B cell (primary cell): ENCODE measurements around the gene ADGRF5. TPM values are rescaled to one million over a fixed set of nuclear protein-coding genes. Genes with fewer than 3 reads are reported as not detected.

Source experiments
- ATAC-seq: fragments of 200-7000 bp; cut with Tn5 transposase; one replicate; pipeline ENCODE4 v1.10.0; 2021; ENCODE audit warnings: low read depth, mild to moderate bottlenecking, moderate number of reproducible peaks, moderate library complexity
- CTCF ChIA-PET: fragments of 350-600 bp; sonication (Branson Sonifier 250); formaldehyde crosslinking; loops from one replicate; lab custom pipeline; 2021; ENCODE audit warnings: antibody characterized with exemption, inconsistent platforms; lab: Charles Lee
- POLR2A ChIA-PET: fragments of 350-600 bp; sonication (Branson Sonifier 250); formaldehyde crosslinking; loops from one replicate; lab custom pipeline; 2021; ENCODE audit warnings: antibody characterized with exemption; lab: Charles Lee
- DNase-seq: peaks from one replicate; pipeline ENCODE4 v3.0.0; 2013
- H2AFZ ChIP-seq: 2 replicates; pipeline ENCODE4 v1.6.1; 2012; ENCODE audit warnings: mild to moderate bottlenecking, low read depth, low read length; ENCODE audit not compliant: insufficient read depth, poor library complexity, severe bottlenecking
- H3K27ac ChIP-seq, 2 donors: 1 replicate in 1 of 2; 2 replicates in 1 of 2; pipeline ENCODE4 v1.5.1; 2012 to 2013; ENCODE audit warnings: low read length in 2 of 2, mild to moderate bottlenecking in 2 of 2, moderate library complexity in 1 of 2
- H3K27me3 ChIP-seq, 4 experiments: fragments of 200-600 bp in 1 of 4; sonication (generic) in 1 of 4; replicated peaks in 1 of 4; 1 replicate in 2 of 4; 2 replicates in 2 of 4; pipeline versions ENCODE4 v1.6.1 to v1.7.0; 2013 to 2016; ENCODE audit warnings: low read length in 3 of 4, mild to moderate bottlenecking in 2 of 4, mixed read lengths in 1 of 4, moderate library complexity in 1 of 4; ENCODE audit not compliant: insufficient read depth in 4 of 4, control insufficient read depth in 3 of 4; ENCODE audit errors: control extremely low read depth in 1 of 4
- H3K36me3 ChIP-seq, 2 experiments: replicated peaks in 1 of 2; 1 replicate in 1 of 2; 2 replicates in 1 of 2; pipeline versions ENCODE4 v1.6.1 to v1.7.1; 2013; ENCODE audit warnings: low read length in 1 of 2; ENCODE audit not compliant: insufficient read depth in 2 of 2, control insufficient read depth in 1 of 2; ENCODE audit errors: control extremely low read depth in 1 of 2, extremely low read depth in 1 of 2
- H3K4me1 ChIP-seq, 2 donors: fragments of 200-600 bp in 1 of 2; sonication (generic) in 1 of 2; 1 replicate in 1 of 2; 2 replicates in 1 of 2; pipeline versions ENCODE4 v1.5.1 to v1.6.1; 2013 to 2017; ENCODE audit warnings: low read length in 2 of 2; ENCODE audit not compliant: control insufficient read depth in 2 of 2, insufficient read depth in 2 of 2
- H3K4me2 ChIP-seq: replicated peaks from 2 replicates; pipeline ENCODE3; 2012; ENCODE audit warnings: mild to moderate bottlenecking, low read depth, low read length; ENCODE audit not compliant: poor library complexity, severe bottlenecking
- H3K4me3 ChIP-seq, 5 experiments: fragments of 200-600 bp in 1 of 5; sonication (generic) in 1 of 5; 1 replicate in 3 of 5; 2 replicates in 2 of 5; pipeline versions ENCODE4 v1.5.1 to v1.7.0; 2011 to 2016; ENCODE audit warnings: low read length in 4 of 5, mild to moderate bottlenecking in 4 of 5, low read depth in 2 of 5, control low read depth in 1 of 5, moderate library complexity in 1 of 5; ENCODE audit not compliant: insufficient read depth in 1 of 5; ENCODE audit errors: control extremely low read depth in 1 of 5, extremely low read depth in 1 of 5
- H3K79me2 ChIP-seq: fragments of 200-600 bp; sonication (generic); one replicate; pipeline ENCODE4 v1.6.0; 2016; ENCODE audit warnings: low read length; ENCODE audit not compliant: control insufficient read depth, insufficient read depth
- H3K9ac ChIP-seq: fragments of 200-600 bp; sonication (generic); 2 replicates; pipeline ENCODE4 v1.6.1; 2017; ENCODE audit warnings: mild to moderate bottlenecking, low read length, moderate library complexity
- H3K9me3 ChIP-seq, 3 donors: one replicate each; pipeline versions ENCODE4 v1.6.1 to v1.7.1; 2013; ENCODE audit warnings: low read length in 2 of 3; ENCODE audit not compliant: control insufficient read depth in 2 of 3, insufficient read depth in 1 of 3; ENCODE audit errors: control extremely low read depth in 1 of 3
- H4K20me1 ChIP-seq: 2 replicates; pipeline ENCODE4 v1.6.0; 2012; ENCODE audit warnings: mild to moderate bottlenecking, low read length; ENCODE audit not compliant: insufficient read depth, control insufficient read depth, poor library complexity, severe bottlenecking
- H3K27ac Mint-ChIP-seq: one replicate; pipeline ENCODE4 v1.8.0; 2021; ENCODE audit warnings: mixed read lengths
- H3K27me3 Mint-ChIP-seq: one replicate; pipeline ENCODE4 v1.8.0; 2021; ENCODE audit warnings: mixed read lengths
- H3K4me1 Mint-ChIP-seq: one replicate; pipeline ENCODE4 v1.8.0; 2021; ENCODE audit warnings: mixed read lengths
- H3K4me3 Mint-ChIP-seq: one replicate; pipeline ENCODE4 v1.8.0; 2021; ENCODE audit warnings: mixed read lengths
- H3K9me3 Mint-ChIP-seq: one replicate; pipeline ENCODE4 v1.8.0; 2022; ENCODE audit warnings: mixed read lengths; ENCODE audit not compliant: insufficient read depth
- CTCF ChIP-seq: fragments of 200-600 bp; IDR thresholded peaks from one replicate; pipeline ENCODE4 v1.8.0; 2022; ENCODE audit warnings: antibody characterized with exemption, mild to moderate bottlenecking
- EZH2 ChIP-seq: IDR thresholded peaks from 2 replicates; pipeline ENCODE4 v1.6.1; 2012; ENCODE audit warnings: borderline replicate concordance, low read depth, mild to moderate bottlenecking, moderate library complexity, low read length; ENCODE audit not compliant: insufficient read depth, poor library complexity, severe bottlenecking
- WGBS: methylation state at CpG from one replicate; pipeline ENCODE4 v1.1.5; 2013; ENCODE audit warnings: missing lambda C conversion rate; ENCODE audit not compliant: insufficient coverage; 5-methylcytosine and 5-hydroxymethylcytosine counted together
- intact Hi-C: fragments of 100-400 bp; cut with micrococcal nuclease; formaldehyde crosslinking; loops from one replicate; pipeline ENCODE4 v1.10.0; 2022
- polyA plus RNA-seq: library from polyadenylated mRNA; depleted of rRNA; stranded (reverse); fragments of >200 nt; gene quantifications from 2 replicates; pipeline ENCODE4 v1.2.3, GENCODE V29; 2012
- total RNA-seq, 2 donors: library from RNA; stranded (reverse); fragments of 120-200 nt in 1 of 2; gene quantifications; 1 replicate in 1 of 2; 2 replicates in 1 of 2; pipeline versions ENCODE4 v1.2.3 to v1.2.4, GENCODE V29; 2013 to 2022

ADGRF5 gene
- total and polyA plus RNA-seq, 2 donors (not counting 1 experiment from before 2014, with no cell fraction given) = not detected

- intact Hi-C loops = no loop called here
- peaks cover 7% of the 10 kb centered on the region for H3K4me1 Mint-ChIP-seq
Observed at GRCh38 chr6:46850792-46851191, 70.9 kb downstream of the ADGRF5 start.

GRCh38 chr6:46849361-46849690 is 72.4 kb downstream of the ADGRF5 start:
- H3K4me3 ChIP-seq = no peak overlapping the region
- TF ChIP-seq EZH2 (no peak), CTCF (no peak)
- ChIA-PET CTCF (interaction anchor here (0.7 to 2.3 kb wide), 4 partner anchors 459 to 759 kb away, joined by 3 to 5 read pairs (median 4); partner anchors contain the start of gene TNFRSF21), POLR2A (no interaction called here)
- H3K9ac ChIP-seq = no peak overlapping the region
- Mint-ChIP-seq H3K9me3 (no peaks in the 10 kb centered on the region), H3K4me3 (no peak overlapping the region), H3K27ac (no peak overlapping the region), H3K4me1 (peaks cover 7% of the 10 kb centered on the region), H3K27me3 (peaks cover 31% of the 10 kb centered on the region)
- H3K36me3 ChIP-seq = no peaks in the 10 kb centered on the region
- H3K79me2 ChIP-seq = no peaks in the 10 kb centered on the region
- H3K27me3 ChIP-seq = peaks cover 0 to 7% (median 0%) of the 10 kb centered on the region in 4 experiments
- H3K4me1 ChIP-seq = no peaks in the 10 kb centered on the region
- WGBS = 89% methylated on average over 3 of the region's 5 CpGs
- H3K27ac ChIP-seq = no peak overlapping the region
- H2AFZ ChIP-seq = no peak overlapping the region
- DNase-seq (no peak), ATAC-seq (no peak)
- intact Hi-C loops = loop anchor here (10.0 kb wide), 1 partner anchor 195 kb away; the partner anchor contains the start of gene ADGRF1
- H3K9me3 ChIP-seq = no peaks in the 10 kb centered on the region
- no peak overlapping the region for H3K4me2 ChIP-seq
- no peaks in the 10 kb centered on the region for H4K20me1 ChIP-seq

More at GRCh38 chr6:46850792-46851191, 70.9 kb downstream of the ADGRF5 start:
- no peak overlapping the region for H3K9ac ChIP-seq
- no peaks in the 10 kb centered on the region for H3K4me1 ChIP-seq
- no peak overlapping the region for H2AFZ ChIP-seq
- WGBS = 100% methylated on average over 1 of the region's 2 CpGs
- H3K27ac Mint-ChIP-seq = no peak overlapping the region
- ChIA-PET POLR2A (no interaction called here), CTCF (no interaction called here)
- H3K27ac ChIP-seq = no peak overlapping the region
- peaks cover 31% of the 10 kb centered on the region for H3K27me3 Mint-ChIP-seq
- H3K27me3 ChIP-seq = peaks cover 0 to 7% (median 0%) of the 10 kb centered on the region in 4 experiments
- TF ChIP-seq CTCF (no peak), EZH2 (no peak)
- no peak overlapping the region for H3K4me2 ChIP-seq
- no peaks in the 10 kb centered on the region for H4K20me1 ChIP-seq
- H3K4me3 Mint-ChIP-seq = no peak overlapping the region
- no peak for DNase-seq
- no peaks in the 10 kb centered on the region for H3K79me2 ChIP-seq
- H3K36me3 ChIP-seq = no peaks in the 10 kb centered on the region
- no peak overlapping the region for H3K4me3 ChIP-seq
- no peak for ATAC-seq
- H3K9me3 ChIP-seq = no peaks in the 10 kb centered on the region
- no peaks in the 10 kb centered on the region for H3K9me3 Mint-ChIP-seq
